GM23338 (cell line): ENCODE measurements around the gene LRBA. TPM values are rescaled to one million over a fixed set of nuclear protein-coding genes. Genes with fewer than 3 reads are reported as not detected.

Experiments used
- ATAC-seq: fragments of 200-7000 bp; cut with Tn5 transposase; 3 replicates; pipeline ENCODE4 v1.9.1; 2020
- DNase-seq: peaks from one replicate; pipeline ENCODE4 v3.0.0-alpha.2; 2015; ENCODE audit warnings: low spot score
- H2AFZ ChIP-seq: fragments of 200-600 bp; sonication (generic); 2 replicates; pipeline ENCODE4 v1.8.0; 2016; ENCODE audit warnings: antibody characterized with exemption, mild to moderate bottlenecking, moderate library complexity
- H3F3A ChIP-seq: fragments of 200-600 bp; sonication (generic); replicated peaks from 2 replicates; pipeline ENCODE4 v1.8.0; 2017; ENCODE audit warnings: antibody characterized with exemption, mixed run types, low read depth
- H3K27ac ChIP-seq: fragments of 200-600 bp; sonication (generic); 2 replicates; pipeline ENCODE4 v1.6.1; 2016; ENCODE audit warnings: low read depth
- H3K27me3 ChIP-seq: fragments of 200-600 bp; sonication (generic); 2 replicates; pipeline ENCODE4 v1.8.0; 2016; ENCODE audit warnings: mild to moderate bottlenecking, mixed run types, moderate library complexity; ENCODE audit not compliant: insufficient read depth
- H3K36me3 ChIP-seq: fragments of 200-600 bp; sonication (generic); 2 replicates; pipeline ENCODE4 v1.8.0; 2016; ENCODE audit warnings: mild to moderate bottlenecking; ENCODE audit not compliant: insufficient read depth
- H3K4me1 ChIP-seq: fragments of 200-600 bp; sonication (generic); 2 replicates; pipeline ENCODE4 v1.8.0; 2016; ENCODE audit warnings: mild to moderate bottlenecking, moderate library complexity; ENCODE audit not compliant: insufficient read depth
- H3K4me2 ChIP-seq: fragments of 200-600 bp; sonication (generic); 2 replicates; pipeline ENCODE4 v1.7.1; 2017; ENCODE audit warnings: mixed run types
- H3K4me3 ChIP-seq: fragments of 200-600 bp; sonication (generic); 2 replicates; pipeline ENCODE4 v1.6.1; 2016; ENCODE audit warnings: mixed run types
- H3K79me2 ChIP-seq: fragments of 200-600 bp; sonication (generic); replicated peaks from 2 replicates; pipeline ENCODE4 v1.8.0; 2017; ENCODE audit warnings: mild to moderate bottlenecking; ENCODE audit not compliant: insufficient read depth
- H3K9me2 ChIP-seq: fragments of 200-600 bp; sonication (generic); 2 replicates; pipeline ENCODE4 v1.8.0; 2017; ENCODE audit not compliant: insufficient read depth
- H4K20me1 ChIP-seq: fragments of 200-600 bp; sonication (generic); replicated peaks from 2 replicates; pipeline ENCODE4 v1.8.0; 2017; ENCODE audit warnings: mild to moderate bottlenecking; ENCODE audit not compliant: insufficient read depth
- H3K27ac Mint-ChIP-seq: 2 replicates; pipeline ENCODE4 v1.8.0; 2020; ENCODE audit warnings: inconsistent platforms, mild to moderate bottlenecking, moderate library complexity, mixed read lengths
- H3K27me3 Mint-ChIP-seq: 3 replicates; pipeline ENCODE4 v1.8.0; 2022; ENCODE audit warnings: low read depth, mild to moderate bottlenecking, moderate library complexity, mixed read lengths, inconsistent platforms; ENCODE audit not compliant: insufficient read depth, poor library complexity
- H3K36me3 Mint-ChIP-seq: 3 replicates; pipeline ENCODE4 v1.8.0; 2021; ENCODE audit warnings: low read depth, mild to moderate bottlenecking, inconsistent platforms, moderate library complexity, mixed read lengths
- H3K4me1 Mint-ChIP-seq: 3 replicates; pipeline ENCODE4 v1.8.0; 2020; ENCODE audit warnings: mild to moderate bottlenecking, inconsistent platforms, mixed read lengths
- H3K4me3 Mint-ChIP-seq: 3 replicates; pipeline ENCODE4 v1.8.0; 2021; ENCODE audit warnings: moderate library complexity, mild to moderate bottlenecking, inconsistent platforms, mixed read lengths
- H3K9me3 Mint-ChIP-seq: 3 replicates; pipeline ENCODE4 v1.8.0; 2020; ENCODE audit warnings: moderate library complexity, mild to moderate bottlenecking, inconsistent platforms, mixed read lengths
- CREB1 ChIP-seq: fragments of 250-450 bp; sonication (Bioruptor Pico); IDR thresholded peaks from 2 replicates; pipeline ENCODE4 v1.5.0; 2020; ENCODE audit warnings: low read depth, mild to moderate bottlenecking, moderate library complexity
- EZH2 ChIP-seq: fragments of 200-600 bp; sonication (generic); IDR thresholded peaks from one replicate; pipeline ENCODE4 v1.8.0; 2017; ENCODE audit warnings: antibody characterized with exemption, mild to moderate bottlenecking, low read depth; ENCODE audit not compliant: unreplicated experiment
- JUNB ChIP-seq: IDR thresholded peaks from one replicate; pipeline ENCODE4 v1.6.1; 2016; ENCODE audit warnings: antibody characterized with exemption; ENCODE audit not compliant: unreplicated experiment
- NANOG ChIP-seq: IDR thresholded peaks from 2 replicates; pipeline ENCODE4 v1.6.1; 2016; ENCODE audit warnings: antibody characterized with exemption, borderline replicate concordance
- POLR2AphosphoS5 ChIP-seq: IDR thresholded peaks from 2 replicates; pipeline ENCODE4 v1.6.1; 2016; ENCODE audit warnings: antibody characterized with exemption, low read depth
- ZNF114 ChIP-seq: fragments of 250-450 bp; sonication (Bioruptor Pico); IDR thresholded peaks from 2 replicates; pipeline ENCODE4 v1.5.0; 2020; ENCODE audit warnings: mild to moderate bottlenecking, moderate library complexity
- ZNF331 ChIP-seq: fragments of 250-450 bp; sonication (Bioruptor Pico); IDR thresholded peaks from 2 replicates; pipeline ENCODE4 v1.5.0; 2020; ENCODE audit warnings: low read depth, mild to moderate bottlenecking, moderate library complexity
- polyA plus RNA-seq: library from polyadenylated mRNA; unstranded; fragments of >200 nt; fragmentation: Nextera tagmentation; extraction: Ambion mirVana; gene quantifications from 2 replicates; pipeline ENCODE4 v1.2.1, GENCODE V29; 2016
- total RNA-seq: library from RNA; depleted of rRNA; stranded (reverse); fragments of >200 nt; shearing (Covaris generic); gene quantifications from 2 replicates; pipeline ENCODE4 v1.2.3, GENCODE V29; 2014
- TF ChIP-seq, protein P1 (sequence below): fragments of 250-450 bp; sonication (Bioruptor Pico); IDR thresholded peaks from 2 replicates; pipeline ENCODE4 v1.5.0; 2020; ENCODE audit warnings: mild to moderate bottlenecking, moderate library complexity
- TF ChIP-seq, protein P2 (sequence below): IDR thresholded peaks from one replicate; pipeline ENCODE4 v1.6.1; 2018; ENCODE audit warnings: antibody characterized with exemption; ENCODE audit not compliant: unreplicated experiment

LRBA gene
- total and polyA plus RNA-seq, 2 experiments from 2014 or later = 23.3 to 126 TPM

DNA sequence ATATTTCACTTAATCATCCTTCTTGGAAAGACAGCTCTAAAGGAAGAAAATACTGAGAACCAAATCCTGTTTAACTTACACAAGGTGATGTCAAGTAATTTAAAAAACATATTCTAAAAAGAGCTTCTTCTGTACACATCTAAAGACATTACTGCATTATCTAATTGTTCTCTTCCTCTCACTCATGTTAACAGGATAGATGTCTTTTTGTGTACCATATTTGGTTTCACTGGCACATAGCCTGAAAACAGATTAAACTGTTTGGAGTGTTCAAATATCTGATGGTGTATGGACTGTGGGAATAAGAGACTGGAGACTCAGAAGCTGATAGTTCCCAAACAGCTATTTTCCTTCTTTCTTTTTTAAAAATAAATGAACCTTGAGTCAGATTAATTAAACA, 646.4 kb downstream of the LRBA start:
- Mint-ChIP-seq H3K36me3 (no peaks in the 10 kb centered on the region), H3K27me3 (peaks cover 26% of the 10 kb centered on the region), H3K27ac (no peak overlapping the region), H3K4me3 (no peak overlapping the region), H3K4me1 (peaks cover 15% of the 10 kb centered on the region), H3K9me3 (no peaks in the 10 kb centered on the region)
- no peak overlapping the region for H3K27ac ChIP-seq
- no peaks in the 10 kb centered on the region for H3K79me2 ChIP-seq
- ATAC-seq (no peak), DNase-seq (no peak)
- no peaks in the 10 kb centered on the region for H3K9me2 ChIP-seq
- H3F3A ChIP-seq = no peaks in the 10 kb centered on the region
- no peak overlapping the region for H3K4me3 ChIP-seq
- peaks cover 21% of the 10 kb centered on the region for H3K4me1 ChIP-seq
- H4K20me1 ChIP-seq = no peaks in the 10 kb centered on the region
- no peak overlapping the region for H3K4me2 ChIP-seq
- H3K27me3 ChIP-seq = peaks cover 32% of the 10 kb centered on the region
- H2AFZ ChIP-seq = no peak overlapping the region
- TF ChIP-seq CREB1 (CRISPR knock-in tag) = no peak
- TF ChIP-seq JUNB = no peak
- TF ChIP-seq, protein P1, sequence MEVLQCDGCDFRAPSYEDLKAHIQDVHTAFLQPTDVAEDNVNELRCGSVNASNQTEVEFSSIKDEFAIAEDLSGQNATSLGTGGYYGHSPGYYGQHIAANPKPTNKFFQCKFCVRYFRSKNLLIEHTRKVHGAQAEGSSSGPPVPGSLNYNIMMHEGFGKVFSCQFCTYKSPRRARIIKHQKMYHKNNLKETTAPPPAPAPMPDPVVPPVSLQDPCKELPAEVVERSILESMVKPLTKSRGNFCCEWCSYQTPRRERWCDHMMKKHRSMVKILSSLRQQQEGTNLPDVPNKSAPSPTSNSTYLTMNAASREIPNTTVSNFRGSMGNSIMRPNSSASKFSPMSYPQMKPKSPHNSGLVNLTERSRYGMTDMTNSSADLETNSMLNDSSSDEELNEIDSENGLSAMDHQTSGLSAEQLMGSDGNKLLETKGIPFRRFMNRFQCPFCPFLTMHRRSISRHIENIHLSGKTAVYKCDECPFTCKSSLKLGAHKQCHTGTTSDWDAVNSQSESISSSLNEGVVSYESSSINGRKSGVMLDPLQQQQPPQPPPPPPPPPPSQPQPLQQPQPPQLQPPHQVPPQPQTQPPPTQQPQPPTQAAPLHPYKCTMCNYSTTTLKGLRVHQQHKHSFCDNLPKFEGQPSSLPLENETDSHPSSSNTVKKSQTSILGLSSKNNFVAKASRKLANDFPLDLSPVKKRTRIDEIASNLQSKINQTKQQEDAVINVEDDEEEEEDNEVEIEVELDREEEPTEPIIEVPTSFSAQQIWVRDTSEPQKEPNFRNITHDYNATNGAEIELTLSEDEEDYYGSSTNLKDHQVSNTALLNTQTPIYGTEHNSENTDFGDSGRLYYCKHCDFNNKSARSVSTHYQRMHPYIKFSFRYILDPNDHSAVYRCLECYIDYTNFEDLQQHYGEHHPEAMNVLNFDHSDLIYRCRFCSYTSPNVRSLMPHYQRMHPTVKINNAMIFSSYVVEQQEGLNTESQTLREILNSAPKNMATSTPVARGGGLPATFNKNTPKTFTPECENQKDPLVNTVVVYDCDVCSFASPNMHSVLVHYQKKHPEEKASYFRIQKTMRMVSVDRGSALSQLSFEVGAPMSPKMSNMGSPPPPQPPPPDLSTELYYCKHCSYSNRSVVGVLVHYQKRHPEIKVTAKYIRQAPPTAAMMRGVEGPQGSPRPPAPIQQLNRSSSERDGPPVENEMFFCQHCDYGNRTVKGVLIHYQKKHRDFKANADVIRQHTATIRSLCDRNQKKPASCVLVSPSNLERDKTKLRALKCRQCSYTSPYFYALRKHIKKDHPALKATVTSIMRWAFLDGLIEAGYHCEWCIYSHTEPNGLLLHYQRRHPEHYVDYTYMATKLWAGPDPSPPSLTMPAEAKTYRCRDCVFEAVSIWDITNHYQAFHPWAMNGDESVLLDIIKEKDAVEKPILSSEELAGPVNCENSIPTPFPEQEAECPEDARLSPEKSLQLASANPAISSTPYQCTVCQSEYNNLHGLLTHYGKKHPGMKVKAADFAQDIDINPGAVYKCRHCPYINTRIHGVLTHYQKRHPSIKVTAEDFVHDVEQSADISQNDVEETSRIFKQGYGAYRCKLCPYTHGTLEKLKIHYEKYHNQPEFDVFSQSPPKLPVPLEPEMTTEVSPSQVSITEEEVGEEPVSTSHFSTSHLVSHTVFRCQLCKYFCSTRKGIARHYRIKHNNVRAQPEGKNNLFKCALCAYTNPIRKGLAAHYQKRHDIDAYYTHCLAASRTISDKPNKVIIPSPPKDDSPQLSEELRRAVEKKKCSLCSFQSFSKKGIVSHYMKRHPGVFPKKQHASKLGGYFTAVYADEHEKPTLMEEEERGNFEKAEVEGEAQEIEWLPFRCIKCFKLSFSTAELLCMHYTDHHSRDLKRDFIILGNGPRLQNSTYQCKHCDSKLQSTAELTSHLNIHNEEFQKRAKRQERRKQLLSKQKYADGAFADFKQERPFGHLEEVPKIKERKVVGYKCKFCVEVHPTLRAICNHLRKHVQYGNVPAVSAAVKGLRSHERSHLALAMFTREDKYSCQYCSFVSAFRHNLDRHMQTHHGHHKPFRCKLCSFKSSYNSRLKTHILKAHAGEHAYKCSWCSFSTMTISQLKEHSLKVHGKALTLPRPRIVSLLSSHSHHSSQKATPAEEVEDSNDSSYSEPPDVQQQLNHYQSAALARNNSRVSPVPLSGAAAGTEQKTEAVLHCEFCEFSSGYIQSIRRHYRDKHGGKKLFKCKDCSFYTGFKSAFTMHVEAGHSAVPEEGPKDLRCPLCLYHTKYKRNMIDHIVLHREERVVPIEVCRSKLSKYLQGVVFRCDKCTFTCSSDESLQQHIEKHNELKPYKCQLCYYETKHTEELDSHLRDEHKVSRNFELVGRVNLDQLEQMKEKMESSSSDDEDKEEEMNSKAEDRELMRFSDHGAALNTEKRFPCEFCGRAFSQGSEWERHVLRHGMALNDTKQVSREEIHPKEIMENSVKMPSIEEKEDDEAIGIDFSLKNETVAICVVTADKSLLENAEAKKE (CRISPR knock-in tag) = no peak
- TF ChIP-seq POLR2AphosphoS5 = no peak
- no peak for TF ChIP-seq EZH2
- TF ChIP-seq ZNF331 (CRISPR knock-in tag) = no peak
- TF ChIP-seq, protein P2, sequence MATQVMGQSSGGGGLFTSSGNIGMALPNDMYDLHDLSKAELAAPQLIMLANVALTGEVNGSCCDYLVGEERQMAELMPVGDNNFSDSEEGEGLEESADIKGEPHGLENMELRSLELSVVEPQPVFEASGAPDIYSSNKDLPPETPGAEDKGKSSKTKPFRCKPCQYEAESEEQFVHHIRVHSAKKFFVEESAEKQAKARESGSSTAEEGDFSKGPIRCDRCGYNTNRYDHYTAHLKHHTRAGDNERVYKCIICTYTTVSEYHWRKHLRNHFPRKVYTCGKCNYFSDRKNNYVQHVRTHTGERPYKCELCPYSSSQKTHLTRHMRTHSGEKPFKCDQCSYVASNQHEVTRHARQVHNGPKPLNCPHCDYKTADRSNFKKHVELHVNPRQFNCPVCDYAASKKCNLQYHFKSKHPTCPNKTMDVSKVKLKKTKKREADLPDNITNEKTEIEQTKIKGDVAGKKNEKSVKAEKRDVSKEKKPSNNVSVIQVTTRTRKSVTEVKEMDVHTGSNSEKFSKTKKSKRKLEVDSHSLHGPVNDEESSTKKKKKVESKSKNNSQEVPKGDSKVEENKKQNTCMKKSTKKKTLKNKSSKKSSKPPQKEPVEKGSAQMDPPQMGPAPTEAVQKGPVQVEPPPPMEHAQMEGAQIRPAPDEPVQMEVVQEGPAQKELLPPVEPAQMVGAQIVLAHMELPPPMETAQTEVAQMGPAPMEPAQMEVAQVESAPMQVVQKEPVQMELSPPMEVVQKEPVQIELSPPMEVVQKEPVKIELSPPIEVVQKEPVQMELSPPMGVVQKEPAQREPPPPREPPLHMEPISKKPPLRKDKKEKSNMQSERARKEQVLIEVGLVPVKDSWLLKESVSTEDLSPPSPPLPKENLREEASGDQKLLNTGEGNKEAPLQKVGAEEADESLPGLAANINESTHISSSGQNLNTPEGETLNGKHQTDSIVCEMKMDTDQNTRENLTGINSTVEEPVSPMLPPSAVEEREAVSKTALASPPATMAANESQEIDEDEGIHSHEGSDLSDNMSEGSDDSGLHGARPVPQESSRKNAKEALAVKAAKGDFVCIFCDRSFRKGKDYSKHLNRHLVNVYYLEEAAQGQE = no peak
- no peak for TF ChIP-seq NANOG
- TF ChIP-seq ZNF114 (CRISPR knock-in tag) = no peak
- no peaks in the 10 kb centered on the region for H3K36me3 ChIP-seq
